ENCODE measurements around the gene RBBP8.

GRCh38 chr18:23072079-23072478 lies 139.0 kb downstream of the RBBP8 start:
- TF ChIP-seq POLR2A (IDR thresholded peaks at IDR 0.05) (no peak), POLR2AphosphoS5 (IDR thresholded peaks at IDR 0.05) (no peak), CTCF (IDR thresholded peaks at IDR 0.05) (no peak), EP300 (IDR thresholded peaks at IDR 0.05) (no peak)

Data from upper lobe of left lung (tissue), 4 donors.